ENCODE measurements around the gene KIF1C. TPM values are rescaled to one million over a fixed set of nuclear protein-coding genes. Genes with fewer than 3 reads are reported as not detected.

KIF1C gene
- total RNA-seq, 3 donors from 2014 or later (not counting 1 experiment from before 2014, with no cell fraction given) = 17.1 to 28.6 (median 22.2) TPM

DNA sequence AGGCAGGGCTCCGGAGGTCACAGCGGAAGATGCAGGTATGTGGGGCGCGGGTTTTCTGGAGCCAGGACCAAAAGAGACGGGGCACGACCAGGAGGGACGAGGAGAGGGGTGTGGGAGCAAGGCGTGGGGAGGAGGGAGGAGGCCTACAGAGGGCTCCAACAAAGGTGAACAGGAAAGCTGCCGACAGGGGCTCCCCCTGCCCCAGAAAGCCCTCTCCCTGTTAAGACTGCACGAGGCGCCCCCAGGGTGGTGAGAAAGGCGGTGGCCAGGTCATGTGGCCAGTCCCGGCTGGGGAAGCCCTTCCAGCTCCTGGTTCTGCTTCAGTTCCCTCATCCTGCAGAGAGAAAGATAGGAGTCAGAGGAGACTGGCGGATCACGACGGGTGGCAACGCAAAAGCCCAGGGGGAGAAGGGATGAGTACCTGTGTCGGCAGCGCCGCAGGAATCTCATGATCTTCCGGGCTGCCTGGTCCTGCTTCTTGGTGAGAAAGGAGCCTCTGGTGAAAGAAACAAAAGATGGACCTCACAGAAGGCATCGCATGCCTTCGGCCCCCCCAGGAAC is 29.2 kb upstream of the KIF1C start:
- Histone ChIP-seq H3K36me3 (ENCODE audit: control insufficient read depth, insufficient read depth, low read length) (peaks cover 24% of the 10 kb centered on the region), H3K27ac (ENCODE audit: low read length) (peak overlapping the region; percentile 75), H3K4me3 (ENCODE audit: low read length) (peak overlapping the region; percentile 89), H3K9me3 (ENCODE audit: control insufficient read depth, insufficient read depth, low read length) (no peaks in the 10 kb centered on the region), H3K4me1 (ENCODE audit: control insufficient read depth, insufficient read depth, low read length) (peaks cover 35% of the 10 kb centered on the region), H3K27me3 (ENCODE audit: control insufficient read depth, insufficient read depth, low read length) (no peaks in the 10 kb centered on the region)
- intact Hi-C loops (cut with micrococcal nuclease) = no loop called here
- TF ChIP-seq, protein P1, sequence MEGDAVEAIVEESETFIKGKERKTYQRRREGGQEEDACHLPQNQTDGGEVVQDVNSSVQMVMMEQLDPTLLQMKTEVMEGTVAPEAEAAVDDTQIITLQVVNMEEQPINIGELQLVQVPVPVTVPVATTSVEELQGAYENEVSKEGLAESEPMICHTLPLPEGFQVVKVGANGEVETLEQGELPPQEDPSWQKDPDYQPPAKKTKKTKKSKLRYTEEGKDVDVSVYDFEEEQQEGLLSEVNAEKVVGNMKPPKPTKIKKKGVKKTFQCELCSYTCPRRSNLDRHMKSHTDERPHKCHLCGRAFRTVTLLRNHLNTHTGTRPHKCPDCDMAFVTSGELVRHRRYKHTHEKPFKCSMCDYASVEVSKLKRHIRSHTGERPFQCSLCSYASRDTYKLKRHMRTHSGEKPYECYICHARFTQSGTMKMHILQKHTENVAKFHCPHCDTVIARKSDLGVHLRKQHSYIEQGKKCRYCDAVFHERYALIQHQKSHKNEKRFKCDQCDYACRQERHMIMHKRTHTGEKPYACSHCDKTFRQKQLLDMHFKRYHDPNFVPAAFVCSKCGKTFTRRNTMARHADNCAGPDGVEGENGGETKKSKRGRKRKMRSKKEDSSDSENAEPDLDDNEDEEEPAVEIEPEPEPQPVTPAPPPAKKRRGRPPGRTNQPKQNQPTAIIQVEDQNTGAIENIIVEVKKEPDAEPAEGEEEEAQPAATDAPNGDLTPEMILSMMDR (IDR thresholded peaks at IDR 0.05) = no peak
- Mint-ChIP-seq H3K27ac (no peak overlapping the region), H3K4me3 (peak overlapping the region; percentile 42), H3K27me3 (ENCODE audit: low read depth in 2 of 2) (no peaks in the 10 kb centered on the region), H3K9me3 (no peaks in the 10 kb centered on the region), H3K36me3 (no peaks in the 10 kb centered on the region), H3K4me1 (peaks cover 4 to 13% of the 10 kb centered on the region in 2 donors)
- DNase-seq (no peak), ATAC-seq (no peak)
- 56% methylated on average over 23 of the region's 23 CpGs for WGBS (ENCODE audit: insufficient coverage)

- H3K9me3 Mint-ChIP-seq = no peaks in the 10 kb centered on the region
- Histone ChIP-seq H3K27ac (ENCODE audit: low read length) (peak overlapping the region; percentile 75), H3K36me3 (ENCODE audit: control insufficient read depth, insufficient read depth, low read length) (peaks cover 29% of the 10 kb centered on the region), H3K4me3 (ENCODE audit: low read length) (no peak overlapping the region), H3K9me3 (ENCODE audit: control insufficient read depth, insufficient read depth, low read length) (no peaks in the 10 kb centered on the region), H3K27me3 (ENCODE audit: control insufficient read depth, insufficient read depth, low read length) (no peaks in the 10 kb centered on the region), H3K4me1 (ENCODE audit: control insufficient read depth, insufficient read depth, low read length) (peaks cover 36% of the 10 kb centered on the region)
- intact Hi-C loops (cut with micrococcal nuclease) = no loop called here
- WGBS (ENCODE audit: insufficient coverage) = 86% methylated on average over 14 of the region's 15 CpGs
- H3K27me3 Mint-ChIP-seq (ENCODE audit: low read depth in 2 of 2) = no peaks in the 10 kb centered on the region
- DNase-seq (peak in 1 of 2 donors; percentile 40), ATAC-seq (no peak)
- H3K4me3 Mint-ChIP-seq = peak overlapping the region; percentile 42
- TF ChIP-seq, protein P1 (IDR thresholded peaks at IDR 0.05) = no peak
- H3K27ac Mint-ChIP-seq = no peak overlapping the region
- no peaks in the 10 kb centered on the region for H3K36me3 Mint-ChIP-seq
- peaks cover 4 to 13% of the 10 kb centered on the region in 2 donors for H3K4me1 Mint-ChIP-seq
Measured at GRCh38 chr17:4969047-4969550, 28.7 kb upstream of the KIF1C start.

DNA sequence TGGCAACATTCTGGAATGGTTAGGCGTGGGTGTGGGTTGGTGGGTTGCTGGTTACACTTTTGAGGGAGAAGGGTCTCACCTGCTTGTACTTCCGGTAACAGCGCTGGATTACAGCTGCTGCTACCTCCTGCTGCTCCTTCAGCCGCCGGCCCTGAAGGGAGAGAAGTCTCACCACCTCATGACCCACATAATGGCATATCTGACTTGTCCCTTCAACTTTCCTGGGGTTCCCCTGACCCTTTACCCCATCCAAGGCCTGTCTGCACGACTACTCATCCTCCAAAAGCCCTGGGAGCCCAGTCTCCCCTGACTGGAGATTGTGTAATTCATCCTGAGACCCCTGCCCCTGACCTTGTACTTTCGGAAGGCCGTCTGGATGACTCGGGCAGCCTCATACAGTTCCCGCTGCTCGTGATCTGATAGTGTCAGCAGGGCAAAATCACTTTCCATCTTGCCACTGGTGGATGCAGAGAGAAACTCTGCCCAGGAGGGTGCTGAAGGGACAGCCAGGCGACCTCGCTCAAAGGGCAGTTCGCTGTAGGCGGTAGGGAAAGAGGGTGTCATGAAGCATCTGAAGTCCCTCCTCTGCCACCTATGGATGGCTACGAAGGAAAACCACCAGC is 28.1 kb upstream of the KIF1C start:
- Mint-ChIP-seq H3K4me1 (peaks cover 7 to 13% of the 10 kb centered on the region in 2 donors), H3K4me3 (peak overlapping the region; percentile 42), H3K36me3 (no peaks in the 10 kb centered on the region), H3K9me3 (no peaks in the 10 kb centered on the region), H3K27me3 (ENCODE audit: low read depth in 2 of 2) (no peaks in the 10 kb centered on the region), H3K27ac (no peak overlapping the region)
- H3K4me1 ChIP-seq (ENCODE audit: control insufficient read depth, insufficient read depth, low read length) = peaks cover 36% of the 10 kb centered on the region
- no peak overlapping the region for H3K4me3 ChIP-seq (ENCODE audit: low read length)
- no peaks in the 10 kb centered on the region for H3K9me3 ChIP-seq (ENCODE audit: control insufficient read depth, insufficient read depth, low read length)
- no peaks in the 10 kb centered on the region for H3K27me3 ChIP-seq (ENCODE audit: control insufficient read depth, insufficient read depth, low read length)
- intact Hi-C loops (cut with micrococcal nuclease) = no loop called here
- ATAC-seq (no peak), DNase-seq (no peak)
- 94% methylated on average over 16 of the region's 16 CpGs for WGBS (ENCODE audit: insufficient coverage)
- H3K36me3 ChIP-seq (ENCODE audit: control insufficient read depth, insufficient read depth, low read length) = peaks cover 33% of the 10 kb centered on the region
- TF ChIP-seq, protein P1 (IDR thresholded peaks at IDR 0.05) = no peak
- no peak overlapping the region for H3K27ac ChIP-seq (ENCODE audit: low read length)

Measured in natural killer cell (primary cell).